T-helper 1 cell treated with Interleukin-12 subunit alpha and Interleukin-12 subunit beta and Interleukin-4 antibody, amounts not matched to agents 30 ng/mL and 1 ng/mL, for 36 hours (primary cell): ENCODE data around the gene UAP1L1. TPM values are rescaled to one million over a fixed set of nuclear protein-coding genes. Genes with fewer than 3 reads are reported as not detected.

Experiments used
- intact Hi-C: fragments of 100-400 bp; cut with micrococcal nuclease; formaldehyde crosslinking; loops from one replicate; pipeline ENCODE4 v1.15.1; 2024
- total RNA-seq: library from RNA; stranded (reverse); gene quantifications from 2 replicates; pipeline ENCODE4 v1.2.3, GENCODE V29; 2022

The UAP1L1 gene
- total RNA-seq, 1 donor from 2014 or later: 15.1 TPM

DNA sequence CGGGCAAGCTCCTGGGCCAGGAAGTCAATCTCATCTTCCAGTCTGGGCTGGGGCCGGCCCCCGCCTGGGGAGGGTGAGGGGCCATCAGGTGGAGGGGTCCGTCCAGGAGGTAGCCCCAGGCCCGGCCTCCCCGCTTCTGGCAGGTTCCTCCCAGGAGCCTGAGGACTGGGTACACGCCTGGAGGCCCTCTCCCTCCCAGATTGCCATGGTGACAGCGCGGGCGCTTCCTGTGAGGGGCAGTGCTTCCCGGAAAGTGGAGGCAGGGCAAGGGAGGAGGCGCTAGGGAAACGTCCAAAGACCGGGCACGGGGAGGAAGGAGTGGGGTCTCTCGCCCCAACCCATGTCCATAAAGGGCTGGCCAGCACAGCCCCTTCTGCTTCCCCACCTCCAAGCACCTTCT is 36.2 kb upstream of the UAP1L1 start:
- intact Hi-C loops: no loop called here

DNA sequence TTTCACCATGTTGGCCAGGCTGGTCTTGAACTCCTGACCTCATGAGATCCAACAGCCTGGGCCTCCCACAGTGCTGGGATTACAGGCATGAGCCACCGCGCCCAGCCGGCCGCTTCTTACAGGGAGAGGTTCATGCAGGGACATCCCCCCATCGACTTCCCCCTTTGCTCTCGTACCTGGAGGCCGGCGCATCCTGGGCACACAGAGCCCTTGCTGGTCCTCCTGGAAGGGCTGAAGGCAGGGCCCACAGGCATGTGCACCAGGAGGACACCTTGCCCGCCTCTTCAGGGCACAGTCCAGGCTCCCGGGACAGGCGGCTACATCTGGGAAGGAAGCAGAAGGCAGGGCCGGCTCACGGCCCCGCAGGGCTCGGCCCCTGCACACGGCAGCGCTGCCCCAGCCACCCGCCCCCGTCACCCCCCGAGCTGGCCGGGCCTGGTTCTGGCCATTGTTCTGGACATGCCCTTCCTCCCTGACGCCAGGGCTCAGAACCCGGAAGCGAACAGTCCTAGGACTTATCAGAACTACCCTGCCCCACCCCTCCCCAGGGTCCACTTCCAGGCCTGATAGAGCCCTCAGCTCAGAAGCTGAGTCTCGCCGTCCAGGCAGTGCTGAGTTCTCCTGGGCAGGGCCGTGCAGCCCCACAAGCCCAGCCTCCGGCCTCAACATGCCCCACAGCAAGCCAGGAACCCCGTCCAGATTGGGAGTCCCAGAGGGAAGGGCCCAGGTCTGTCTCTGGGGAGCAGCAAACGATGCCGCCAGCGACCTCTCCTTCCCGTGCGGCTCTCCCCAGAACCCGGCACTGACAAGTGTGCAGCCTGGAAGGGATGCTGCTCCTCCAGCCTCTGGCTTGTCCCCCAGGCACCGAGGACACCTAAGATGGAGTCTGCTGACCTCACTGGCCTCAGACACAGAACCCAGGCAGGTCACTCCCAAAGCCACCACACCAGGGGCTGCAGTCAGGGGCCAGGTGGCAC is 34.3 kb upstream of the UAP1L1 start:
- intact Hi-C loops: no loop called here

DNA sequence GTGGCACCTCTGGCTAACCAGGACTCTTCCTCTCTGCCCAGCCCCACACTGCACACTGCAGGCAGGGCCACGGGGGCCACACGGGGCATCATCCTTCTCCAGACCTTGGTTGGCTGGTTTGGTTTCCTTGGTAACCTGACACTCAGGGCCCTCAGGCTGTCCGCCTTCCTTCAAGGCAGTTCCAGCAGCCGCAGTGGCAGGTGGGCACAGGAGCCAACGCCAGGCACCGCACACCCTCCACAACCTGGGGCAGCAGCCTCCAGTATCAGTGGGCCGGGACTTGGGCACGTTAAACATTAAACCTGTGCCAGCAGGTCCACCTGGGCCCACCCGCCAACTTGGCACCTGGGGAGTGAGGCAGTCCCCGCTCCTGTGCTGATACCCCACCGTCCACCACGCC is 33.3 kb upstream of the UAP1L1 start:
- intact Hi-C loops: no loop called here

DNA sequence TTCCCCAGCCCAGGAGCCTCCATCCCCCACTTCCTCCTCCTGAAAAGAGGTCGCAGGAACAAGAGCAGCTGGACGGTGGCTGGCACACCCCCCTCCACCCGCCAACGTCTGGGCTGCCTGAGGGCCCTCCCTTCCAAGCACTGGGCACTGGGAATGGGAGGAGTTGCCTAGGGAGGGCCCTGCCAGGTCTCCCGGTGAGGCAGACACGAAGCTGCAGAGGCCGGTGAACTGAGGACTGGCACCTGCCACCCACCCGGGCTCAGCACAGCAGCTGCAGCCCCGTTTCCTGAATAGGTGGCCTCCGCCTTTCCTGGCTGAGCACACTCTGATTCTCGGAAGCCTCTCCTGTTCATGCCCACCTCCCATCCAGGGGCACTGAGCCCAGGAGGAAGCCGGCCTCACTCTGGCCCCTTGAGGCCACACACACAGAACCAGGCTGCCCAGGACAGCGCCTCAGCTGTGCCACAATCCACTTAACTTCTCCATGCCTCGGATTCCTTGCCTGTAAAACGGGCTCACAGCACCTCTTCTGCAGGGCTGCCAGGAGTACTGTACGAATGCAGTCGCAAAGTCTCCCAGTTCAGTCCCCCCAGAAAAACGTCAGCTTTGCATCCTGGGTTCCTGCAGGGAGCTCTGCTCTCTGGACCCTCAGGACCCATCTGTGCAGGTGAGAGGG is 32.7 kb upstream of the UAP1L1 start:
- intact Hi-C loops: loop anchor here (5.0 kb wide), 1 partner anchor 197 kb away; the partner anchor contains the start of gene PHPT1

- intact Hi-C loops: loop anchor here (1.0 to 5.0 kb wide), 4 partner anchors 10 to 198 kb away; partner anchors contain the start of genes PHPT1 and RNF224
These were observed 31.8 kb upstream of the UAP1L1 start for GRCh38 chr9:137045294-137046087.

DNA sequence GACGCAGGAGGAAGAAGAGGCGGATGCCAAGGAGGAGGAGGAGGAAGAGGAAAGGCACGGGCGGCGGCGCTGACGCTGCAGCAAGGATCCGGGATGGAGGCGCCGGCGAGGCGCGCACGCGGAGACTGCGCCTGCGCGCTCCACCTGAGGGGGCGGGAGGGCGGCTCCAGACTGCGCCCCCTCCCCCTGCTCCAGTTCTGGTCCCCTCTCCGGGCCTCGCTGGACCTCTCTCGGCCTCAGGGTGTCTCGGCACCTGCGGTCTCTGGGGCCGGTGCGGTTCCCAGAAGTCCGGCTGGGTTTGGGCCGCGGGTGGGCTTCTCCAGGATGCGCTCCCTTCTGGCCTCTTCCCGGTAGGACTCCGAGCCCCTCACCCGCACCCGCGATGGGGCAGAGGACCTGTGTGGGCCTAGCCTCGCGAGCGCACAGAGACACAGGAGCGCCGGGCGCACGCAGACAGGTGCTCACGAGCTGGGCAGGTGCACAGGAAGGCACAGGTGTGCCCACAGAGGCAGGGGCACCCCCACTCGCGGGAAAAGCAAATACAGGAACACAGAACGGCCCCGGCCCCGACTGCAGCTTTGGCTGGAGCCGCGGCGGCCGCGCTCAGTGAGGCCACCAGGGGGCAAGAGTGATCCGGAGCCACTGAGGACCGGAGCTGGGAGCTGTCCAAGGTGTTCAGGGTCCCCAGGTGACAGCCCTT is 31.1 kb upstream of the UAP1L1 start, which contains the start of gene NPDC1:
Gene NPDC1, minus strand, starts transcription at position 90 of the 700 bp plus-strand sequence. CDS start 188 bp downstream, outside the sequence.
- intact Hi-C loops: loop anchor here (1.0 to 5.0 kb wide), 4 partner anchors 11 to 199 kb away; partner anchors contain the start of genes PHPT1 and RNF224

GRCh38 chr9:137048655-137049543 is 28.4 kb upstream of the UAP1L1 start:
- intact Hi-C loops: loop anchor here (5.0 kb wide), 1 partner anchor 202 kb away; the partner anchor contains the start of gene PHPT1

GRCh38 chr9:137049544-137050449 is 27.5 kb upstream of the UAP1L1 start:
- intact Hi-C loops: loop anchor here (5.0 kb wide), 1 partner anchor 202 kb away; the partner anchor contains the start of gene PHPT1

DNA sequence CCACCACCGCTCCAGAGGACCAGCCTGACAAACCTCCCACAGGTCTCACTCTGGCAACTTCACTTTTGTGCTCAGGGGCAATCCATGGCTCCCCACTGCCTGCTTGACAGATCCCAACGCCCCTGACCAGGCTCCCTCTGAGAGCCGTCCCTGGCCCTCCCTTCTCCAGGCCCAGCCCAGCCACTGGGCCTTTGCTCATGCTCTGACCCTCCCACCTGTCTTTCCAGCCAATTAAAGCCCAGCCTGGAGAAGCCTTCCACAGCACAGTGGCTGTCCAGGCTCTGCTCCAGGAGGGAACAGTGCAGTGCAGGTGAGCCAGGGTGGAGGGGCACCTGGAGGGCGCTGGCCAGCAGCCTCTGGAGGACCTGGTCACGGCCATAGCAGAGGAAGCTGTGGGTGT is 26.7 kb upstream of the UAP1L1 start:
- intact Hi-C loops: no loop called here

DNA sequence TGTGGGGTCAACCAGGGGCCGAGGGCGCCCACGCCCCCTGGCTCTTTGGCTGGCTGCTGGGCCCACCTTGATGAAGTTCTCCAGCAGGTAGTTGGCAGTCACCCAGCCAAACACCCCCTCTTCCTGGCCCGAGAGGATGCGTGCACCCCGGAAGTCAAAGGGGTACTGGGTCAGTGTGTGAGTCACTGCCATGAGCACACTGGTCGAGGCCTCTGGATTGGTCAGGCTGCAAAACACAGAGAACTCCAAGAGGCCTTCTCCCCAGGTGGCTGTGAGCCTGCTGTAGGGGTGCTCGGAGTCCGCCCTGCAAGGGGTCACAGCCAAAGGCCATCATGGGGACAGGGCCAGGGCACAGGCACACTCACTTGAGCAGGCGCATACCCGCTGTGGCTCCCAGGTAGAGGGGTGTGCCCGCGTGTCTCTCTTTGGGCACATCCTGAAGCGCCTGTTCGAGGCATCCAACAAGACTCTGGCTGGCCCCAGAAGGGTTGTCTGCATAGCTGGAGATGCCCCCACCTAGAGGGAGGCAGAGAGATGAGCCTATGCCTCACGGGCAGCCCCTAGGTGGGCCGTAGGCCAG is 26.1 kb upstream of the UAP1L1 start:
- intact Hi-C loops: no loop called here

DNA sequence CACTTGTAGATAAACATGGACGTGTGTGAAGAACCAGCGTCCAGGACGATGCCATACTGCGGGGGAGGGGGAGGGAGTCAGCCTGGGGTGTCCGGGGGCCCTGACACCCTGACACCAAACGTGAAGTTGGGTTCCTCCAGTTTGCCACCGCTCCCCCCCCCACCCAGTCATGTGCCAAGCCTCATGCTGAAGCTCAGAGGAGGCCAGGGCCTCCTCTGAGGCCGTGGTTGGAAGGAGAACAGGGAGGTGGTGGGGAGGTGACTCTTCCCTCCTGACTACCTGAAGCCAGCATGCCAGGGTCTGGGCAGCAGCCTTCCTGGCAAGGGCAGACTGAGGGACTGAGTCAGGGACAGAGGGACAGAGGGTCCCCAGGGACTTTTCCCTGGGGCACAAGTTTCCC is 25.0 kb upstream of the UAP1L1 start:
- intact Hi-C loops: no loop called here

GRCh38 chr9:137052998-137053943 is 24.0 kb upstream of the UAP1L1 start:
- intact Hi-C loops: no loop called here

GRCh38 chr9:137053944-137054931 is 23.1 kb upstream of the UAP1L1 start, which contains the start of gene ENTPD2:
Gene ENTPD2 (minus strand): TSS chr9:137054061. CDS start chr9:137053997, 64 bp downstream.
- intact Hi-C loops: no loop called here

DNA sequence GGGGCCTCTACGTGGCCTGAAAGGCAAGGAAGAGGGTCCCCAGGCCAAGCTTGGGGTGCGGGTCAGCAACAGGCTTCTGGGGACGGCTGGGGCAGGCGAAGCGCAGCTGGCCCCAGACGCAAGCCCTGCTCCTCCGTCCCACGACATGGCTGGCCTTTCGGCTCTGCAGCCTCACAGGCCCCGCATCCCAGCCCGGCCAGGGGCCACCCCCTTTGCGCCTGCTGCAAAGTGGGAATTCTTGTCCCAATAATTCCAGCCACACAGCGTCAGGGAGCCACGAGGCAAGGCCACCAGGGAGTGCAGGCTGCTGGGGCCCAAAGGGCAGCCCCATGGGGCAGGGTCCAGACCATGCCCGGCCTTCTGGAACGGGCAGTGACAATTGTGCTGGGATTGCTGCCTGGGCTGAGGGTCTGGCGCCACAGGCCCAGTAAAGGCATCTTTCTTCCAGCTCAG is 22.4 kb upstream of the UAP1L1 start:
- intact Hi-C loops: no loop called here
